GM12874 (cell line): ENCODE measurements around the gene ELAC2.

Experiments used
- CTCF ChIP-seq: IDR thresholded peaks from 2 replicates; pipeline ENCODE4 v1.5.1; 2011; ENCODE audit warnings: low read depth, mild to moderate bottlenecking, control low read depth, low read length, moderate library complexity; ENCODE audit not compliant: insufficient read depth

ELAC2 gene

DNA sequence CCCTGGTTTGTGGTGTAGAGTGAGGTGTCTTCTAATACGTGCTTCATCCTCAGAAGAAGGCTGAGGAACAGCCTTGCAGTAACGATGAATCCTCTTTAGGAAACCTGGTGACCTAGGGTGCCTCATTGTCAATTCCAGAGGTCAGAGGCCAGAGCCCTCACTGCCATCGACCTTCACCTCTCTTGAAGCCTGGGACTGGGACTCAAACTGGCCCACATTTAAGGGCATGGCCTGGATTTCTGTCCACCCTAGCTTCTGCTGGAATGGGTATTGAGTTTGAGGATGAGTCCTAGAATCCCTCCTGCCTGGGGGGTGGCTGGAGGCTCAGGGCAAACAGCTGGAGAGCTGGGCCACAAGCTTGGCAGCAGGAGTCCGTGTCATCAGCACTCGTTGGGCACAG lies 38.6 kb downstream of the ELAC2 start:
- TF ChIP-seq CTCF = no peak

GRCh38 chr17:12977008-12977751 lies 40.6 kb downstream of the ELAC2 start:
- TF ChIP-seq CTCF = no peak

DNA sequence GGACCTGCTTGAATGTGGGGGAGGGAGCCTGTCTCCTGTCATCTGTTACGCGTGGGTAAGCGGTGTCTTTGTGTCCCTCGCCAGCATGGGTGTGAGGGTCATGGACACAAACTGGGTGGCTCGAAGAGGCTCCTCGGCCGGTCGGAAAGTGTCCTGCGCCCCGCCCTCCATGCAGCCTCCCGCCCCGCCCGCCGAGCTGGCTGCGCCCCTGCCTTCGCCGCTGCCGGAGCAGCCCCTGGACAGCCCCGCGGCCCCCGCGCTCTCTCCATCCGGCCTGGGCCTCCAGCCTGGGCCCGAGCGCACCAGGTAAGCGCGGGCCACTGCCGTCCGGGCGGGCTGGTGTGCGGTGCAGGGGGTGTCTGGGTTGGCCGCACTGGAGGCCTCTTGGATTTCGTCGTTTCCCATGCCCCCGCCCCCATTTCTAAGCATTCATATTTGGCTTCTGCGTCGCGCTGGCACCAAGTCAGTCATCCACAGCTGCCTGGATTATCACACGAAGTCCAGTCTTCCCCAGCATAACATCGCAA lies 43.8 kb downstream of the ELAC2 start:
- TF ChIP-seq CTCF = no peak

DNA sequence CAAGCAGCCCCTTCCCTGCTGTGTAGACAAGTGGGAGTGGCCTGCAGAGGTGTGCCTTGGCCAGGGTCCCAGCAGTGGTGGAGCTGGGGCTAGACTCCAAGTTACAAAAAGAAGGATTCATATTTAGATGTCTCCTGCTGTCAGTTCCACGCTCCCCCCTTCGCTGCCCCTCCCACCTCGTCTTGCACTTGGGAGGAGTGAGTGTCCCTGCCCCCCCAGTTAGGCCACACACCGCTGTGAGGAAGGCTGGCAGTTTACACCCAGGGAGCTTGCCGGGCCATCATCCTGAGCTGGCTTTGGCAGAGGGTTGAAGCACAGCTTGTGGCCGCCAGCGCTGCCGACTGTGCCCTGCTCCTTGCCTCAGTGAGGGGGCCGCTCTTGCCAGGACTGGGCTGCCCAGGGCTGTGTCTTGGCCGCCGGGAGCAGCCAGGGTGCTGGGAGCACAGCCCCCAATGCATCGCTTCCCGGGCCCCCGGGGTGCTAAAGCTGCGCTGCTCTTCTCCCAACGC lies 44.3 kb downstream of the ELAC2 start:
- no peak for TF ChIP-seq CTCF

DNA sequence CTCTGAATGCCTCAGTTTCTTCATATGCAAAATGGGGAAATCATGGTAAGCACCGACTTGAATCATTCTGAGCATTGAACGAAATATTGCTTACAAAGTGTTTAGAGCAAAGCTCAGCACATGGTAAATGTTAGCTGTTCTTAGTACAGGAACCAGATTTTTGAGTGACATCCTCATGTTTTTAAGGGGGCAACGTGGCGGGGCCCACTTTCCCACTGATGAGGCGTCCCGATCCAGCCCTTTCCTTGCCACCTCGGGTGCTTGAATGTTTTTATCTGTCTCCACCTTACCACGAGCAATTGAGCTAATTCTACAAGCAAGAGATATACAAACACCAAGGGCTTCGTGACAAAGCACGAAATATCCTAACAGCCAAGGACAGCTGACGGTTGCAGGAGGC lies 49.9 kb downstream of the ELAC2 start:
- TF ChIP-seq CTCF = no peak

DNA sequence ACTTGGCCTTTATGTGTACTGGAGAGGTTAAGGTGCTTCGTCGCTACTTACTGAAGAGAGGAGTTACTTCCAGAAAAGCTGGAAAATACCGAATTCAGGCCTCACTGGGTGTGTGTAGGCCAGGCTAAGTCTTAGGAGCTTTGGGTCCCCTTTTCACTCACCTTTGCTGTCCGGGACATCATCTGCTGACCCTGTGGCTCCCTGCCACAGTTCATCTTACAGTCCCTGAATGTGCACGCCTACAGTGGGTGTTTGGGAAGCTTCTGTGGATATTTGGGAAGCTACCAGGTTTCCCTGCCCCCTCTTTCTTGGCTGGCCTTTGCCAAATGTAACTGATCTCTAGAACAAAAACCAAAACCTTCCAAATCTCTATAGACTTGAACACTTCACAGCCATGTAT lies 51.4 kb downstream of the ELAC2 start:
- no peak for TF ChIP-seq CTCF

DNA sequence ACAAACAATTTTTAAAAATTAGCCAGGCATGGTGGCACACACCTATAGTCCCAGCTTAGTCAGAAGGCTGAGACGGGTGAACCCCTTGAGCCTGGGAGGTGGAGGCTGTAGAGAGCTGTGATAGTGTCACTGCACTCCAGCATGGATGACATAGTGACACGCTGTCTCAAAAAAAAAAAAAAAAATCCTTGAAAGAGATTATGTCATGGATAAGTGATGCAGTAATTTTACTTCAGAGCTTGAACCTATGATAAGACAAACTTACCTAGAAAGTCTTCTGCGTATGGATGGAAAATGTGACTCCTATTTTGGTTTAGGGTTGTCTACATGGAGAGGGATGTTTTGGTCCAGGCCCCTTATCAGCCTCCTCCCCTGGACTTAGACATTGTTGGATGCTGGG lies 51.8 kb downstream of the ELAC2 start:
- no peak for TF ChIP-seq CTCF
